ENCODE data around the gene STX18.

STX18 gene

DNA sequence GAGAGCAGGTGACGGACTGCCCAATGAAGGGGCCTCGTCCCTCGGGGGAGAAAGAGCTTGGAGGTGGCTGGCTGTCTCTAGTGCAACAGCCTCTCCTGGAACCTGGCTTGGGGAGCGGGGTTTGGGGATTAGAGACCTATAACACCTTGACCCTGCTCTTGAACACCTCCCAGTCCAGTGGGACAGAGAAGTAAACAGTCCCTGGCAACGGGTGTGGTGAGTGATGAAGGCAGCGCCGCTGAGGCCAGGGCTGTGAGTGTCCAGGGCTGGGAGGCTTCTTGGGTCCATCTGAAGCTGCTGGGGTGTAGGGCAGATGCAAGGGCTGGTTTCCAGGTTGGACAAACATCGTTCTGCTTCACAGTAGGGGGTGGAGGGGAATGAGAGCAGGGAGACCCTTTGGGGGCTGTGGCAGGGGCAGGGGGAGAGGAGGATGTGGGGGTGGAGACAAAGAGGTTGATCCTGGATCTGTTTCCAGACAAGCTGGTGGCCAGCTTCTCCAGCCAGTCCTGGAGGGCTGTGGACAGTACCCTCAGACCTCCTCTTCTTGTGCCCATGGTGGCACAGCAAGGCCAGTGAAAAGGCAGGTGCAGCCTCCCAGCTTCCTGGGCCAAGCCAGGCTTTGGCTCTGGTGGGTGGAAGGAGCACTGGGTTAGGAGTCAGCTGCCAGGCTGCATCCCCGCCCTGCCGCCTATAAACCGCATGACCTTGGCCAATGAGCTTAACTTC is 151.2 kb downstream of the STX18 start:
- TF ChIP-seq, protein P1, sequence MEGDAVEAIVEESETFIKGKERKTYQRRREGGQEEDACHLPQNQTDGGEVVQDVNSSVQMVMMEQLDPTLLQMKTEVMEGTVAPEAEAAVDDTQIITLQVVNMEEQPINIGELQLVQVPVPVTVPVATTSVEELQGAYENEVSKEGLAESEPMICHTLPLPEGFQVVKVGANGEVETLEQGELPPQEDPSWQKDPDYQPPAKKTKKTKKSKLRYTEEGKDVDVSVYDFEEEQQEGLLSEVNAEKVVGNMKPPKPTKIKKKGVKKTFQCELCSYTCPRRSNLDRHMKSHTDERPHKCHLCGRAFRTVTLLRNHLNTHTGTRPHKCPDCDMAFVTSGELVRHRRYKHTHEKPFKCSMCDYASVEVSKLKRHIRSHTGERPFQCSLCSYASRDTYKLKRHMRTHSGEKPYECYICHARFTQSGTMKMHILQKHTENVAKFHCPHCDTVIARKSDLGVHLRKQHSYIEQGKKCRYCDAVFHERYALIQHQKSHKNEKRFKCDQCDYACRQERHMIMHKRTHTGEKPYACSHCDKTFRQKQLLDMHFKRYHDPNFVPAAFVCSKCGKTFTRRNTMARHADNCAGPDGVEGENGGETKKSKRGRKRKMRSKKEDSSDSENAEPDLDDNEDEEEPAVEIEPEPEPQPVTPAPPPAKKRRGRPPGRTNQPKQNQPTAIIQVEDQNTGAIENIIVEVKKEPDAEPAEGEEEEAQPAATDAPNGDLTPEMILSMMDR (IDR thresholded peaks at IDR 0.05; ENCODE audit: low read depth, low read length): no peak
- Histone ChIP-seq H3K9me3 (ENCODE audit: severe bottlenecking) (no peaks in the 10 kb centered on the region), H3K36me3 (no peaks in the 10 kb centered on the region), H3K27ac (no peak overlapping the region), H3K27me3 (ENCODE audit: insufficient read depth, low read depth, severe bottlenecking) (peaks cover 91% of the 10 kb centered on the region), H3K4me3 (ENCODE audit: low read depth, low read length) (no peak overlapping the region)
- no peak for DNase-seq

DNA sequence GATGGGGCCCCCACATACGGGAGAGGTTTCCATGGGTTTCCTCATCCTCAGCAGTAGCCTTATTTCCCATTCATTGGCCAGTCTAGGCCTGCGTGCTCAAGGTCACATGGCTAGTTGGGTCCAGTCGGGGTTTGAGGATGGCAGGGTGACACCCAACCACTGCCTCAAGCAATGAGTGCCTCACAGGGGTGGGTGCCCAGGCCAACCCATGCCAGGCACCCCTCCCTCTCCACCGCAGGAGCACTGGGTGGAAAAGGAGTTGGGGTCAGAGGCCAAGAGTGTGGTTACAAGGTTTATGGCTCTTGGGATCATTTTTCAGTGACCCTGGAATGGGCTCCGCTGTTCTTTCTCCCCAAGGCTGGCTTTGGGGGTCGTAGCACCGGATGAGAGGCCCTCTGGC is 151.8 kb downstream of the STX18 start:
- Histone ChIP-seq H3K27me3 (ENCODE audit: insufficient read depth, low read depth, severe bottlenecking) (peaks cover 91% of the 10 kb centered on the region), H3K27ac (no peak overlapping the region), H3K9me3 (ENCODE audit: severe bottlenecking) (no peaks in the 10 kb centered on the region), H3K4me3 (ENCODE audit: low read depth, low read length) (no peak overlapping the region), H3K36me3 (no peaks in the 10 kb centered on the region)
- no peak for DNase-seq
- TF ChIP-seq, protein P1 (IDR thresholded peaks at IDR 0.05; ENCODE audit: low read depth, low read length): no peak

DNA sequence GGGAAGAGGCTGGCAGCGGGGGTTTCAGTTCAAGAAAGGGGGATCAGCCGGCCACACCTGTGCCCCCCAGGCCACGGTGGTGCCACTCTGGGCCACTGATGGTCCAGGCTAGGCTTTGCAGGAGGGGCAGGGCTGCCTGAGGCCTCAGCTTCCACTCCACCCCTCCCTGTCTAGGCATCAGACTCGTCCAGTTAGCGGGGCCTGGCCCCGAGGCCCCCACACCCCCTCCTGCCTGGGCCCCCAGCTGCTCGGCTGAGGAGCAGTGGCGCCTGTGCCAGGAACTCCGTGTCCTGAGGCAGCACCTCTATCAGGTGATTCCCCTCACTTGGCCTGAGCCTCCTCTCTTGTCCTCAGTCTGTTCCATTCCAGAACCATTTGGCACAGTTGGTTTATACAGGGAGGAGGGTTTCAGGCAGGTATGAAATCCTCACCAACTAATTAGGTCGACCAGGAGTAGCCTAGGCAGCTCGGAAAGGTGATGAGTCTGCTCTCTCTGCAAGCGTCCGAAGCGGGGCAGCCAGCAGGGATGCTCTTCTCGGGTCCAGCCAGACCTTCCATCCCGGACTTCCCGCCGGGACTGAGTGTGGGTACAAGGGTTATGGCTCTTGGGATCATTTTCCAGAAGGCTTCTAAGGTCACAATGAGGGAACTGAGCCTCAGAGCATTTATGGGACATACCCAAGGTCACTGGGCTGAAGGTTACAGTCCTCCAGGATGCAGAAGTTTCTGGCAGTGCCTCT is 152.8 kb downstream of the STX18 start:
- Histone ChIP-seq H3K9me3 (ENCODE audit: severe bottlenecking) (no peaks in the 10 kb centered on the region), H3K4me3 (ENCODE audit: low read depth, low read length) (no peak overlapping the region), H3K36me3 (no peaks in the 10 kb centered on the region), H3K27me3 (ENCODE audit: insufficient read depth, low read depth, severe bottlenecking) (peaks cover 86% of the 10 kb centered on the region), H3K27ac (no peak overlapping the region)
- TF ChIP-seq, protein P1 (IDR thresholded peaks at IDR 0.05; ENCODE audit: low read depth, low read length): no peak
- DNase-seq: no peak

DNA sequence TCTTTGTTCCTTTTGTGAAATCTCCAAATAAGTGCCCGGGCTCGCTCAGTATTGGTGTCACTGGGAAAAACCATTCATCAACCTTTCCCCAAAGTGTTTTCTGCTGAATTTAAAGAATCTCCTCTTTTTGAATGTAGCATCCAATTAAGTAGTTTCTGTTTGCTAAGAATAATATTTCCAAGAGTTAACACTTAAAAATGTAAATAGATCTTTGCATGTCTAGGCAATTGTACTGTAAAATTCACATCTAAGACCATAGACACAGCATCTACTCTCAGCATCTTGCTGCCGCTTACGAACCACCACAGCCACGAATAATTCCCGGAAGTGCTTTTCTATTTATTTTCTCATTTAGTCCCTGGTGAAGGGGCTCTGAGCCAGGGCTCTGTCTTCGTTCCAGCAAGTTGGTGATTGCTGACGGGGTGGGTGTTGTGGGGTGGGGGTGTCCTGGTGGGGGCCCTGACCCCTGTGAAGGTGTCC is 153.5 kb downstream of the STX18 start:
- TF ChIP-seq, protein P1 (IDR thresholded peaks at IDR 0.05; ENCODE audit: low read depth, low read length): no peak
- no peak for DNase-seq
- Histone ChIP-seq H3K36me3 (no peaks in the 10 kb centered on the region), H3K27ac (no peak overlapping the region), H3K4me3 (ENCODE audit: low read depth, low read length) (no peak overlapping the region), H3K27me3 (ENCODE audit: insufficient read depth, low read depth, severe bottlenecking) (peaks cover 86% of the 10 kb centered on the region), H3K9me3 (ENCODE audit: severe bottlenecking) (no peaks in the 10 kb centered on the region)

DNA sequence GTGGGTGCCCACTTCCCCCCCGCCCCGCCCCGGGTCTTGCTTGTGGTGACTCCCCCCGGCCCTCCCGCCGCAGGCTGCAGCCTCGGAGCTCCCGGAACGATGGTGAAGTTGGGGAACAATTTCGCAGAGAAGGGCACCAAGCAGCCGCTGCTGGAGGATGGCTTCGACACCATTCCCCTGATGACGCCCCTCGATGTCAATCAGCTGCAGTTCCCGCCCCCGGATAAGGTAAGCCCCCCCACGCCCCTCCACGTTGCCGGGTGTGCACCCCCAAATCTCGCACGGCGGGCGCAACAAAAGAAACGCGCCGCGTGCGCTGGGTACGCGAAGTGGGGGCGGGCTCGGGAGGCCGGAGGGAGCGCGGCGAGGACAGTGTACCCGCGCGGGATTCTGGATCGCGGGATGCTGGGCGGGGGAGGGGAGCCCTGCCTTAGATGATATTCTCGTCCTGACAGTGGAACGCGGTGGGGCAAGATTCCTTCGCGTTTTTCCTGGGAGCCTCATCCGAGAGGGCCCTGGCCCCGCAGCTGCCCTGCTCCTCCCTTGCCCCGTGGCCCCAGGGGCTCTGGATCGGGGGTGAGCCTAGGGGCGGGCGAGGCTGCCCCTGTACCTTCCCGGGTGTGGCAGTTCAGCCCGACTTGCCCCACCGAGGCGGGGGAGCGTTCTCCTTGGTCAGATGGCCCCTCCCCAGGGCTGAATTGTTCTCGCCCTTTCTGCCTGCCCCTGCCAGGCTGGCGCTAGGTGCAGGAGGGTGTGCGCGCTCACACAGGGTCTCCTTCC is 154.1 kb downstream of the STX18 start:
- no peaks in the 10 kb centered on the region for H3K36me3 ChIP-seq
- TF ChIP-seq, protein P1 (IDR thresholded peaks at IDR 0.05; ENCODE audit: low read depth, low read length): no peak
- peak overlapping the region; percentile 38 for H3K4me3 ChIP-seq (ENCODE audit: low read depth, low read length)
- DNase-seq: no peak
- H3K27me3 ChIP-seq (ENCODE audit: insufficient read depth, low read depth, severe bottlenecking): peaks cover 86% of the 10 kb centered on the region
- H3K9me3 ChIP-seq (ENCODE audit: severe bottlenecking): no peaks in the 10 kb centered on the region
- no peak overlapping the region for H3K27ac ChIP-seq

All from WERI-Rb-1 (cell line).